ENCODE results near the gene KRT84. TPM values are rescaled to one million over a fixed set of nuclear protein-coding genes. Genes with fewer than 3 reads are reported as not detected.

KRT84 gene
- total RNA-seq, 1 experiment from 2014 or later = not detected

DNA sequence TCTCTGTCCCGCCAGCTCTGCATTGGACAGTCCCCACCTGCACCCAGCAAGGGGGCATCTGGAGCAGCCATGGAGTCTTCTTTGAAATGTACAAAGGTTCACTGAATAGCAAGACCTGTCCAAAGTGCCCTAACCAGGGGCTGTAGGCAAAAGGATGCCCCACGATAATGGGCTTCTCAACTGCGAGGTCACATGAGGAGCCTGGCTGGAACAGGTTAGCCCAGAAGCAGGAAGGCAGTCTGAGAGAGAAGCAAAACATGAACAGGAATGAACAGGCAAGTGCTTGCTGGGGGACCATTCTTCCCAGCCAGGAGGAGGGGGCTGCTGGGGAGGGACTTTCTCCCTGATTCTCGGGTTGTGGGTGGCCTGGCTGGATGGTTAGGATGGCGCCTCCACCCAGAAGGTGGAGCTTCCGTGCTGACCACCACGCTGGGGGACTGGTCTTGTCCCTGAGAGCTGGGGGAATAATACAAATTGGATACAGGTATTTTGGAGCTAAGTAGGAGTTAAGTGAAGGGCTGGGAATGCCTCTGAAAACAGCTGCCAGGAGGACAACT, 25.3 kb downstream of the KRT84 start:
- Histone ChIP-seq H3K27ac (no peak overlapping the region), H3K4me1 (replicated peaks; ENCODE audit: insufficient read depth) (no peaks in the 10 kb centered on the region), H3K27me3 (ENCODE audit: insufficient read depth, low read depth) (no peaks in the 10 kb centered on the region), H3K79me2 (ENCODE audit: low read depth) (no peaks in the 10 kb centered on the region), H3F3A (ENCODE audit: insufficient read depth, low read depth) (no peaks in the 10 kb centered on the region), H3K4me3 (no peak overlapping the region), H3K36me3 (ENCODE audit: low read depth) (no peaks in the 10 kb centered on the region), H2AFZ (no peak overlapping the region), H4K20me1 (ENCODE audit: insufficient read depth) (no peaks in the 10 kb centered on the region), H3K4me2 (no peak overlapping the region), H3K9me2 (ENCODE audit: insufficient read depth) (no peaks in the 10 kb centered on the region), H3K9me3 (ENCODE audit: insufficient read depth, low read depth) (no peaks in the 10 kb centered on the region)
- no TSS peak for BruUV-seq (replicated peaks)
- ChIA-PET CTCF (interaction anchor here (0.6 kb wide), 1 partner anchor 535 kb away, joined by 4 read pairs; no protein-coding TSS in a partner anchor), POLR2A (ENCODE audit: unreplicated experiment) (interaction anchor here (0.5 to 0.6 kb wide), 3 partner anchors 52 to 128 kb away, joined by 3 to 7 read pairs (median 4); no protein-coding TSS in a partner anchor)
- DNase-seq = no peak
- intact Hi-C loops (cut with micrococcal nuclease; ENCODE audit: unreplicated experiment) = no loop called here
- TF ChIP-seq, protein P1, sequence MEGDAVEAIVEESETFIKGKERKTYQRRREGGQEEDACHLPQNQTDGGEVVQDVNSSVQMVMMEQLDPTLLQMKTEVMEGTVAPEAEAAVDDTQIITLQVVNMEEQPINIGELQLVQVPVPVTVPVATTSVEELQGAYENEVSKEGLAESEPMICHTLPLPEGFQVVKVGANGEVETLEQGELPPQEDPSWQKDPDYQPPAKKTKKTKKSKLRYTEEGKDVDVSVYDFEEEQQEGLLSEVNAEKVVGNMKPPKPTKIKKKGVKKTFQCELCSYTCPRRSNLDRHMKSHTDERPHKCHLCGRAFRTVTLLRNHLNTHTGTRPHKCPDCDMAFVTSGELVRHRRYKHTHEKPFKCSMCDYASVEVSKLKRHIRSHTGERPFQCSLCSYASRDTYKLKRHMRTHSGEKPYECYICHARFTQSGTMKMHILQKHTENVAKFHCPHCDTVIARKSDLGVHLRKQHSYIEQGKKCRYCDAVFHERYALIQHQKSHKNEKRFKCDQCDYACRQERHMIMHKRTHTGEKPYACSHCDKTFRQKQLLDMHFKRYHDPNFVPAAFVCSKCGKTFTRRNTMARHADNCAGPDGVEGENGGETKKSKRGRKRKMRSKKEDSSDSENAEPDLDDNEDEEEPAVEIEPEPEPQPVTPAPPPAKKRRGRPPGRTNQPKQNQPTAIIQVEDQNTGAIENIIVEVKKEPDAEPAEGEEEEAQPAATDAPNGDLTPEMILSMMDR (conservative IDR thresholded peaks at IDR 0.05) = no peak
- no peak for TF ChIP-seq EZH2 (IDR thresholded peaks at IDR 0.05; ENCODE audit: low read depth)

DNA sequence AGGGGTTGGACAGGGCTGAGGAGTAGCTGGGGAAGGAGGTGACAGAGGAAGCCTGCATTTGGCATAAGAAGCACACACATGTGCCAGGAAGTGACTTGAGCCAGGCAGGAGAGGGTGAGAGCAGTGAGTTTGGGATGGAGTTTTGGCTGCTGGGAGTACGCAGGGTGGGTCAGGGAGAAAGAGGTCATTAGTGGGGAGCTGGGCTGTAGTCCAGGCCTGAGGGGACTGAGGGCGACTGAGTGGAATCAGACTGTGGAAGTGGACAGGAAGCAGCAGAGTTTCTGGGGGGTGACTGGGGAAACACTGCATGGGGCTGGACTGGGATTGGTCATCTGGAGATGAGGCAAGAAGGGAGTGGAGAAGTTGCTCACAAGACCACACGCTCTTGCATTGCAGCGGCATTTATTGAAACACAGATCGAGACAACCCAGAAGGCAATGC, 25.8 kb downstream of the KRT84 start:
- H3K36me3 ChIP-seq (ENCODE audit: low read depth) = no peaks in the 10 kb centered on the region
- no peaks in the 10 kb centered on the region for H3K9me2 ChIP-seq (ENCODE audit: insufficient read depth)
- ChIA-PET POLR2A (ENCODE audit: unreplicated experiment) (interaction anchor here (0.6 kb wide), 1 partner anchor 51 kb away, joined by 7 read pairs; no protein-coding TSS in a partner anchor), CTCF (no interaction called here)
- no peak overlapping the region for H3K27ac ChIP-seq
- H3K4me3 ChIP-seq = no peak overlapping the region
- no peaks in the 10 kb centered on the region for H3K4me1 ChIP-seq (replicated peaks; ENCODE audit: insufficient read depth)
- H3K79me2 ChIP-seq (ENCODE audit: low read depth) = no peaks in the 10 kb centered on the region
- intact Hi-C loops (cut with micrococcal nuclease; ENCODE audit: unreplicated experiment) = no loop called here
- no peak for DNase-seq
- H4K20me1 ChIP-seq (ENCODE audit: insufficient read depth) = no peaks in the 10 kb centered on the region
- H3K4me2 ChIP-seq = no peak overlapping the region
- H3K27me3 ChIP-seq (ENCODE audit: insufficient read depth, low read depth) = no peaks in the 10 kb centered on the region
- H3K9me3 ChIP-seq (ENCODE audit: insufficient read depth, low read depth) = no peaks in the 10 kb centered on the region
- TF ChIP-seq, protein P1 (conservative IDR thresholded peaks at IDR 0.05) = no peak
- TF ChIP-seq EZH2 (IDR thresholded peaks at IDR 0.05; ENCODE audit: low read depth) = no peak
- no peak overlapping the region for H2AFZ ChIP-seq
- no peaks in the 10 kb centered on the region for H3F3A ChIP-seq (ENCODE audit: insufficient read depth, low read depth)
- no TSS peak for BruUV-seq (replicated peaks)

DNA sequence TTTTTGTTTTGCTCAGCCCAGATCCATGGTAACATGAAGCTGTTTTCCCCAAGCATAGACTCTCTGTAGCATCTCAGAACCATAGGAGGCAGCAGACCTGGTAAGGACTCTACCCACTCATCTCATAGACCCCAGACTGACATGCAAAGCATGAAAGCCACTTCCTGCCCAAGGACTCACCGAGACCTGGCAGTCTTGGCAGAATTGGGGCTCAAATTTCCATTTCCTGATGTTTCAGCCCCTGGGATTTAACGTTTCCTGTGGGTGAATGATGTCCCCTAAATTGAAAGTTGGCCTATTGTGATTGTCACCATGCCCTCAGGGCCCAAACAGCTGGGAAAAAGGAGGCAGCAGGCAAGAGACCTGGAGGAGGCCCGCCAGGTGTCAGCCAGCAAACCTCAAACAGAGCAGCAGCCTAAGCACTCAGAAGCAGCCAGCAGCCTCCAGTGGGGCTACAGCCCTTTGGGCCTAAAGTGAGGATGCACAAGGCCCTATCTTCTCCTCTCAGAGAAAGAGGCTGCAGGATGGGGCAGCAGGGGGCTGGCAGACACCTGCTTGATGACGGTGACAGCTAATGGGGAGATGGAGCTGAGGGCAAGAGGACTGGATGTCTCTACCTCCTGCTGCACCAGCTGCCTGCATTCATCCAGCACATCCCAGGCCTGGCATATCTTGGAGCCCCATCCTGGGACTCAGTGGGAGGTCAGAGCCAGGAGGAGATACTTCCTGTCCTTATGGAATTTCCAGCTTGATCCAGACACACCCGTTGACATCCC, 26.7 kb downstream of the KRT84 start:
- Histone ChIP-seq H3K27me3 (ENCODE audit: insufficient read depth, low read depth) (no peaks in the 10 kb centered on the region), H3F3A (ENCODE audit: insufficient read depth, low read depth) (no peaks in the 10 kb centered on the region), H2AFZ (no peak overlapping the region), H3K4me1 (replicated peaks; ENCODE audit: insufficient read depth) (no peaks in the 10 kb centered on the region), H3K36me3 (ENCODE audit: low read depth) (no peaks in the 10 kb centered on the region), H3K9me2 (ENCODE audit: insufficient read depth) (no peaks in the 10 kb centered on the region), H3K4me3 (no peak overlapping the region), H3K79me2 (ENCODE audit: low read depth) (no peaks in the 10 kb centered on the region), H4K20me1 (ENCODE audit: insufficient read depth) (no peaks in the 10 kb centered on the region), H3K4me2 (no peak overlapping the region), H3K27ac (no peak overlapping the region), H3K9me3 (ENCODE audit: insufficient read depth, low read depth) (no peaks in the 10 kb centered on the region)
- CTCF ChIA-PET = interaction anchor here (0.5 to 0.6 kb wide), 2 partner anchors 32 to 322 kb away, joined by 3 to 4 read pairs; no protein-coding TSS in a partner anchor
- TF ChIP-seq, protein P1 (conservative IDR thresholded peaks at IDR 0.05) = no peak
- TF ChIP-seq EZH2 (IDR thresholded peaks at IDR 0.05; ENCODE audit: low read depth) = no peak
- no peak for DNase-seq
- POLR2A ChIA-PET (ENCODE audit: unreplicated experiment) = interaction anchor here (0.6 kb wide), 1 partner anchor 213 kb away, joined by 4 read pairs; no protein-coding TSS in a partner anchor
- BruUV-seq (replicated peaks) = no TSS peak
- intact Hi-C loops (cut with micrococcal nuclease; ENCODE audit: unreplicated experiment) = no loop called here
